GM18519 (cell line): ENCODE results near the gene GPR68.
"Not testable (repeated sequence)": the region's sequence is repeated elsewhere in the genome, so short reads cannot be mapped to it uniquely, and the experiment has no call there.

Source experiments
- ATAC-seq: cut with Tn5 transposase; IDR thresholded peaks from one replicate; pipeline ENCODE4 v1.9.1; 2021; ENCODE audit warnings: mild to moderate bottlenecking, moderate library complexity; ENCODE audit not compliant: unreplicated experiment, low FRiP score

Gene GPR68

GRCh38 chr14:91273273-91273884 is 28.9 kb upstream of the GPR68 start:
- ATAC-seq: no peak

GRCh38 chr14:91272341-91273272 is 28.1 kb upstream of the GPR68 start:
- ATAC-seq: no peak

- ATAC-seq: no peak
These were observed 27.1 kb upstream of the GPR68 start for GRCh38 chr14:91271639-91272038.

DNA sequence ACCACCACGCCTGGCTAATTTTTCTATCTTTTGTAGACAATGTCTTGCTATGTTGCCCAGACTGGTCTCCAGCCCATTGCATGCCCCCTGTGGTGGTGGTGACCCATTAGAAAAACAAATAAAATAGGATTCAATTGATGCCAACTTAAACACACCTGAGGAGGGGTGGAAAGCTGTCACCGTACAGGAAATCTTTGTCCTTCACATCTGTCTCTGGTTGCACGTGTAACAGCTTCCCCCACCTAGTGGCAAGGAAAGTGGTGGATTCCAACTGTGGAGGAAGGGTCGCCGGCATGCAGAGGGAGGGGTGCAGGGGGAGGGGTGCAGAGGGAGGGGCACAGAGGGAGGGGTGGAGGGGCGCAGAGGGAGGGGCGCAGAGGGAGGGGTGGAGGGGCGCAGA is 26.1 kb upstream of the GPR68 start:
- ATAC-seq: no peak

DNA sequence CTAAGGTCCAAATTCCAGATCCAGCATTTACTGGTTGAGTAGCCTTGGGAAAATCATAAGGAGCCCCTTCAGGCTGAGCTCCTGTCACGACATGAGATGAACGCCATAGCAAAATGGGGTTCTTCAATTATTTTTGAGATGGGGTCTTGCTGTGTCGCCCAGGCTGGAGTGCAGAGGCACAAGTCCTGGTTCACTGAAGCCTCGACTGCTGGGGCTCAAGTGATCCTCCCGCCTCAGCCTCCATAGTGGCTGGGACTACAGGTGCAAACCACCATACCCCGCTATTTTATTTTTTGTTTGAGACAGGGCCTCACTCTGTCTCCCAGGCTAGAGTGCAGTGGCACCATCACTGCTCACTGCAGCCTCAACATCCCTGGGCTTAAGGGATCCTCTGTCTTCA is 25.7 kb upstream of the GPR68 start:
- no peak for ATAC-seq

GRCh38 chr14:91269076-91269991 is 24.8 kb upstream of the GPR68 start:
- no peak for ATAC-seq

- ATAC-seq: no peak
These were observed 23.5 kb upstream of the GPR68 start for GRCh38 chr14:91267965-91268437.

DNA sequence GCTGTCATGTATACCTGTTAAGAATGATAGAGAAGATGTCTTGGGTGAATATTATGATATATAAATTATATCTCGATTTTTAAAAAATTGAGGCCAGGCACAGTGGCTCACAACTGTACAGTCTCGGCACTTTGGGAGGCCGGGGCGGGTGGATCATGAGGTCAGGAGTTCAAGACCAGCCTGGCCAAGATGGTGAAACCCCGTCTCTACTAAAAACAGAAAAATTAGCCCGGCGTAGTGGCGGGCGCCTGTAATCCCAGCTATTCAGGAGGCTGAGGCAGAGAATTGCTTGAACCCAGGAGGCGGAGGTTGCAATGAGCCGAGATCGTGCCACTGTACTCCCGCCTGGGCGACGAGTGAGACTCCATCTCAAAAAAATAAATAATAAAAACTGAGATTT is 21.8 kb upstream of the GPR68 start:
- not testable (repeated sequence) for ATAC-seq

DNA sequence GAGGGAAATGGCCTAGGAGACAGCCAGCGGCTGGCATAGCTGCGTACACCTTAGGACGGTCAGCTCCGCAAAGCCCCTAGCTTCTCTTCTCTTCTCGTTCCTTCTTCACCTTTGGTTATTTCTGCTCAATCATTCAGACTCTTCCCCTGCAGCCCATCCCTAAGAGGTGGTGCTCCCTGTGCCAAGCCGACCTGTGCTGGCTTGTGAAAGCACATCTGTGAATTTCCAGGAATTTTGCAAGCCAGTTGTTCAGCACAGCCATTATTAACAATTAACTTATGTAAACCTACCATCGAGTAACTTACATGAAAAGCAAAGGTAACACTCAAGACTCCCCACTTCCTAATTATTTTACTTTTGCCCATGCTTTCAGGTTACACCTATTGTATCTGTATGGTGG is 20.9 kb upstream of the GPR68 start:
- no peak for ATAC-seq

- ATAC-seq: no peak
These were observed 19.9 kb upstream of the GPR68 start for GRCh38 chr14:91264151-91265150.

DNA sequence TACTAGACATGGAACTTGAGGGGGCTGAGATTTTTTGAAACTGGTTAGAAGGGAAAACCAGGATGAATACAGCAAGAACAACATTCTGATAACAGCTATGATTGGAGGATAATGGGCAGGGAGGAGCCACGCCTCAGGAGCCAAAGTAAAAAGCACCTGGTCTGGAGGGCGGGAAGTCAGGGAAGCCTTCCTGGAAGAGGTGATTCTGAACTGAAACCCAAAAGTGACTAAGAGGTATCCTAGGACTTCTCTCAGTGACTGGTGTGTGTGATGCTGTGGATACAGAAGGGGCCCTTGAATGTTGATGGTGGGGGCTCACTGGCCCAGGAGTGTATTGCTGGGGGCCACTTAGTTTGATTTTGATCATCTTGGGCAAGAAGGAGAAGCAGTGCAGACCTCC is 18.8 kb upstream of the GPR68 start:
- ATAC-seq: no peak

- no peak for ATAC-seq
These were observed 17.6 kb upstream of the GPR68 start for GRCh38 chr14:91261986-91262549.

- ATAC-seq: no peak
These were observed 16.6 kb upstream of the GPR68 start for GRCh38 chr14:91261115-91261514.

GRCh38 chr14:91258876-91259275 is 14.4 kb upstream of the GPR68 start:
- ATAC-seq: no peak

- no peak for ATAC-seq
These were observed 13.6 kb upstream of the GPR68 start for GRCh38 chr14:91258011-91258618.

GRCh38 chr14:91257328-91258010 is 13.0 kb upstream of the GPR68 start:
- no peak for ATAC-seq

GRCh38 chr14:91256661-91257060 is 12.2 kb upstream of the GPR68 start:
- ATAC-seq: no peak

DNA sequence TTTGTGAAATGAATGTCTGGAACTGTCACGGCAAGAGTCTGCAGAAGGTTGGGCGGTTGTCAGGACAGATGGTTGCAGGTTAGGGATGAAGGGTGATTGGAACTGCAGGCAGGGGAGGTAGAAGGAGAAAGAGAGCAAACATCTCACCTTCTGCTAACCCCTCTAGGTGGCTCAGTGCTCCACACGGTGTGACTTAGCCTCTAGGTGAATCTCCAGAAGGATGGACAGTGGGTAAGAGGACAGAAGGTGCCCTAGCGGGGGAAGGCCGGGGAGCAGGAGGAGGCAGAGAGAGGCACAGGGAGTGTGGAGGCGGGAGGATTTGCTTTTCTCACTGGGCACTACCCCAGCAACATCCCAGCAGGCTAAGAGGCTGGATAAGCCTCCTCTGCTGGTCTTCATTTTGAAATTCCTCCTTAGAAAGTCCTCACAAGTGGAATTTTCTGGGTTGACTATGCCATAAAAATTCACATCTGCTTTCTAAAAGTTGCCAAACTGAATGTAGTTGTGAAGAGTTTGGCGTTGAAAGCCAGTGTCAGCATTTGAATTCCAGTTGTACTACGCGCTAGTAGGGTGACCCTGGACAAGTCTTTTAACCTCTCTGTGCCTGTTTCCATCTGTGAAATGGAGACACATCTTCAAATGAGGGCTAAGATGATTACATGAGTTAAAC is 10.7 kb upstream of the GPR68 start:
- ATAC-seq: no peak
